Activated CD8-positive, alpha-beta memory T cell treated with anti-CD3 and anti-CD28 coated beads, Interleukin-2, amount 50 U/mL, for 1 hour (primary cell): ENCODE measurements around the gene HOXC6.

Experiments used
- DNase-seq: peaks from one replicate; pipeline ENCODE4 v3.0.0-alpha.2; 2020; ENCODE audit errors: extremely low read depth

The HOXC6 gene

DNA sequence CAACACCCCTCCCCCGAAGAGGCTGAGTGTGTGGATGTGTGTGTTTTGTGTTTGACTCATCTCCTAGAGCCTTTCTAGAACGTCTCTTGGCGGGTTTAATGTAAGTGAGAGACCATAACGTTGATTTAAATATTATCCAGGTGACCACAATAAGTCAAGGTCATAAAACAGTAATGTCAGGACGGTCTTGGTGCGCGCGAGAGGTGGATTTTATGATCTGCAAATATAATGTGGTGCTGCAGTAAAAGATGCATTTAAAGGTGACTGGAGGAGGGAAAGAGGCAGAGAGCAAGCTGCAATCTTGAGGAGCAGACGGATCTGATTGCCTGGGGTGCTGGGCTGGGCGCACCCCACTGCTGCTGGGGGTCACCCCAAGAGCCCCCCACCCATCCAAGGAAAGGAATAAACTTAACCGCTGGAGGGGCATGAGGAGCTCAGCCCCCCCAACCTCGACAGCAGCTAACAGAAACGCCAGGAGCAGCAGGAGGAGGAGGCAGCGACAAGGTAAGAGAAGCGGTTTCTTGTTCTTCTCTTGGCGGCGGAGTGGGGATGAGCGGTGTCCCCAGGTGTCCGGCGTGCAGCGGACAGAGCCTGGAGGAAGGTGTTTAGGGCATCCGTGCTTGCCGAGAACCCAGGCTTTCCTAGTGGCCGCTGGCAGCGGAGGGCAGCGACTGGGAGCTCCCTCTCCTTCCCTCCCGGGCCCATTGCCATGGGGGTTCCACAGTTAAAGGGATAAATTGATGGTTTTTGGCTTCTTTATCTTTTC lies 37.7 kb upstream of the HOXC6 start:
- no peak for DNase-seq

DNA sequence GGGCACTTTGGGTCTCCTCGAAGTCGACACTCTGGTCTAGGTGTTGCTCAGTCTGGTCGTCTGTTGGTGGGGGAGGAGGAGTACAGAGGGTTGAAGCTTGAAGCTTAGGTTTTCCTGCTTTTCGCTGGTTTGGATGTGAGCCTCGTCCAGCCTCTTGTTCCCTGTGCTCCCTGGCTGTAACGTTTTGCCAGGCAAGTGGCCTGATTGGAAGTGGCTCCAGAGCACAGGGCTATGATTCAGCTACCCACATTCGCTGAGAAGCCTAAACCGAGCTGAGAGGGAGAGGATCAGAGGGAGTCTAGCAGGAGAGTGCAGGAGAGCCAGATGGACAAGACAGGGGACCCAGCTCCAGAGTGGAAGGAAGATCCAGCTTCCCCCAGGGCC lies 37.2 kb upstream of the HOXC6 start:
- DNase-seq, result no peak

DNA sequence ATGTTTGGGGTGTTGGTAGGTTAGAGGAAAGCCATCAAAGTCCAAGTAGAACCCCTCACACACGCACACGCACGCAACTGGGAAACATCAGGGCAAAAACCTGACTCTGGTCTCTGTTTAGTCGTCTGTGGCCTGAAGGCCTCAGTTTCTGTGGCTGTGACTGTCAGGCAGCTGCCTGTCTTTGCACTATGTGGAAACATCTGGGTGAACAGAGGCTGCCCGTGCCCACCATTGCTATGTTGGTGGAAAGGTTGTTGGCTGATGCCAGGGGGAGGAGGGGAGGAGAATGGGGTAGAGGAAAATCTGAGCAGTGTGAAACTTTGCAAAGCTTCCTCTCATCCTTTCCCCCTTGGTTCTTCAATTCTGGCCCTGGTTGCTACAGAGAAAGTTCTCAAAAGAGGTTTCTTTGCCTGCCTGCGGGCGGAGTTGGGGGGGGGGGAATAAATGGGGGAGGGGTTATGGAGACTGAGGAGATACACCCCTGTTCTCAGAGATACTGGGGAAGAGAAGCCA lies 35.8 kb upstream of the HOXC6 start:
- no peak for DNase-seq

DNA sequence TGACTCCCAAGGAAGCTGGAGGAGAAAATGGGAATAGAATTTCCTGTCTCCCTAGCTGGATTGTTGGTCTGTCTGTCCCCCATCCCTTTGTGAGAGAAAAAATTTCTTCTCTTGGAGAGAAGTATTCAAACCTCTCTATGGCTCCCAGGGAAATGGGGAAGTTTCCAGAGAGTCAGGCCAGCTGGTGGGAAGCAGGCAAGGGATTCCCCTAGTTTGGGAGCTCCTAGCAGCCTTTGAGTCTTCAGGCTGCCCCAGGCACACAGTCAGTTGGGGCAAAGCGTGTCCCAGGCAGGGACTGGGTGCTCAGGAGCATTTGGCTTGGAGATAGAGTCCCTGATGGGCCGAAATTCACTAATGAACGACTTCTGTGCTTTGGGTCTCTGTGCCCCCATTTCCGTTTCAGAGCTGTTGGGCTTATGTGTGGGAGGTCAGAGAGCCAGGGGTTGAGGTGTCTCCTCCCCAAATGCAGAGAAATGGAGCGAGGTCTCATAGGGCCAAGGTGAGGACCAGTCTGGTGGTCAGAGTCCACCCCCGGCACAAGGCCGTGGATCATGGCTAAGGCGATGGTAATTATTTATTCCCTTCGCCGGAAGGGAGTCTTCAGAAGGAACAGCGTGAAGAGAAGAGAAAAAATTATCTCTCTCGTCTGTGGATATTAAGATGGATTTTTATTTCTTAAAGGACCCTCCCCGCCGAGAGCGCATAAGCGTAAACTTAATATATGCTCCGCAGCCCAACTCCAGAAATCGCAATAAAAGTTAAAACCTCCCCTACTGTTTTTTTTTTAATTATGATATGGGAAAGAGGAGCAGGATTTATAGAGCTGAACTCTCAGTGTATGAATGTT lies 34.9 kb upstream of the HOXC6 start:
- DNase-seq, result no peak

DNA sequence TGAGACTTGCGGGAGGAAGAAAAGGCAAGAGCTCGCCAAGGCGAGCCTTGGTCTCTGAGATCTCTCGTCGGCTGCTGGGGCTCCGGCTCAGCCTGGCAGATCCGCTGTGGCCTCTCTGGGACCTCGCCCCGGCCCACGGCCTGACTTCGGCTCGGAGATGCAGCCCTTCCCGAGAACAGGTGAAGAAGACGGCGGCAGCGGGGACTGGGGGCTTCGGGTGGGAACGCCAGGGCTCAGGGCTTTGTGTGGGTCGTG lies 34.3 kb upstream of the HOXC6 start:
- DNase-seq, result no peak

DNA sequence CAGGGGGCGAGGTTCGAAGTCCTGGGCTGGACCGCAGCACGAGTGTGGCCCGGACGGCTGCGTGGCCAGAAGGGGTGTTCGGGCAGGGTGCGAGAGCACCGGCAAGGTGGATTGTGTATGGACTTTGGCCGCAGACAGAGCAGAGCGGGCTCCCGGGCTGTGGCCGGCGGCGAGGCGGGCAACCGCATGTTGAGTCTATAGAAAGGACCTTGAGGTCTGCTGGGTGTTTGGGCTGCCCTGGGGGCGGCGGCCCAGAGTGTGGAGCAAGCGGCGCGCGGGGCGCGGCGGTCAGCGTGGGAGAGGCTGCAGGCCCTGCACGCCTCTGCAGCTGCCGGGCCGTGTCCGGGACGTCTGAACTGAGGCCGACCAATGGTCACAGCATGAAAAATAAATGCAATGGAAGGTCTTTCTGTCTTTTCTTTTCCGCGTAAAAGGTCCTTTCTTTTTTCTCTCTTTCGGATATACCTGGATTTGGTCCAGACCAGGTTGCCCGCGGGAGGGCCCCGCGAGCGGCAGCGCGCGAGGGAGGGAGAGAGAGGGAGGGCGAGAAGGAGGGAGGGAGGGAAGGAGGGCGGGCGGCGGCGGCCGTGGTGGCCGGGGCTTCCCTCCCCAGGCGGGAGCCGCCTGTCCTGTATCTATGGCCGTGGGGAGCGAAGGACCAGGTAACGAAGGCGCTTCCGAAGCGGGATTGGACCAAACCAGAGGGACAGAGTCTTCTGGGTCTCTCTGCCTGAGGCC lies 33.8 kb upstream of the HOXC6 start:
- no peak for DNase-seq

DNA sequence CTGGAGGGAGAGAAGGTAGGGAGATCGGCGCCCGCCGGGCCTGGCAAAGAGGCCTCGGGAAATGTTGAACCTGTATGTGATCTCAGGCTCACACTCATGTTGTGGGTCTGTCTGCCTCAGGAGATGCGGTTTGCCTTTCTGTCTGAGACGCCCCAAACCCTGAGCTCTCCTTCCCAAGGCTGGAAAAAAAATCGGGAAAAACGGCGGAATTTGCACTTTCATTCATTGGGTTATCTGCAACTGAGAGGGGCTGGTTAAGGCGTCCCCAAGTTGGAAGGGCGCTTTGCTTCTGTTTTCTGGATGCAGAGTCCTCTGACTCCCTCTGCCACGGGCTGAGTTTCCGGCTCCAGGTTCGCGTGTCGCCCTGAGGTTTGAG lies 33.2 kb upstream of the HOXC6 start:
- no peak for DNase-seq

DNA sequence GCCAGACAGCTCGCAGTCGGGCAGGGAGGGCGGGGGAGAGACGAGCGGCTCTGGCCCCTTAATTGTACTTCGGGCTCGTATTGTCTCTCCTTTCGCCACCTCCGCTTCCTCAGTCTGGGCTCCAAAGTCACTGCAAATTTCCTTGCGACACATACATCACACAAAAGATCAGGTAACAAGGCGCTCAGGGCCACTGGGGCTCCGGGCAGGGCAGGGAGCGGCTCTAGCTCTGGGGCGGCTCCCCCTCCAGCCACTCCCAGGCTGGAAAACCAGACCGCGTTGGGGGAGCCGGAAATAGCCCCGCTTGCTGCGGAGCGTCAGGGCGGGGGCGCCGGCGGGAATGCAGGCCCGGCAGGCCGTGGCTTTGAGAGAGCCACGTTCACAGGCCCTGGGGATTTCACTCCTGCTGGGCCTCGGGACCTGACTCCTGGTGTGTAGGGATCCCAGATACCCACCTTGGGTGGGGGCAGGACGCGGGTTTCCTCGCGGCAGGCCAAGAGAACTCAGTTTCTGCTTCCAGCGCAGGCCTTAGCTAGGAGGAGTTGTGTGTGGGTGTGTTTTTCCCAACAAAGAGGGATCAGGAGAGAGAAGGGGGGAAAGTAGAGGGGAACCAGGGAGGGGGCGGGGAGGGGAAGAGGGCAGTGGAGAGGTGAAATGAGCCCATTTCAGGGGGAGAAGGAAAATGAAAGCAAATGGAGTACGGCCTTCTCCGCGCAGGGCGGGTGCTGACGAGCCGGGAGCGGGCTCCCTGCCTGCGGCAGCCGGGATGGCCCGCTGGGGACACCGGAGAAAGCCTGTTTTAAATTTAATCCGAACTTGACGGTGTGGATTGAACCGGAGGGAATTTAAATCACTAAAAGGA lies 32.6 kb upstream of the HOXC6 start:
- DNase-seq, result no peak

DNA sequence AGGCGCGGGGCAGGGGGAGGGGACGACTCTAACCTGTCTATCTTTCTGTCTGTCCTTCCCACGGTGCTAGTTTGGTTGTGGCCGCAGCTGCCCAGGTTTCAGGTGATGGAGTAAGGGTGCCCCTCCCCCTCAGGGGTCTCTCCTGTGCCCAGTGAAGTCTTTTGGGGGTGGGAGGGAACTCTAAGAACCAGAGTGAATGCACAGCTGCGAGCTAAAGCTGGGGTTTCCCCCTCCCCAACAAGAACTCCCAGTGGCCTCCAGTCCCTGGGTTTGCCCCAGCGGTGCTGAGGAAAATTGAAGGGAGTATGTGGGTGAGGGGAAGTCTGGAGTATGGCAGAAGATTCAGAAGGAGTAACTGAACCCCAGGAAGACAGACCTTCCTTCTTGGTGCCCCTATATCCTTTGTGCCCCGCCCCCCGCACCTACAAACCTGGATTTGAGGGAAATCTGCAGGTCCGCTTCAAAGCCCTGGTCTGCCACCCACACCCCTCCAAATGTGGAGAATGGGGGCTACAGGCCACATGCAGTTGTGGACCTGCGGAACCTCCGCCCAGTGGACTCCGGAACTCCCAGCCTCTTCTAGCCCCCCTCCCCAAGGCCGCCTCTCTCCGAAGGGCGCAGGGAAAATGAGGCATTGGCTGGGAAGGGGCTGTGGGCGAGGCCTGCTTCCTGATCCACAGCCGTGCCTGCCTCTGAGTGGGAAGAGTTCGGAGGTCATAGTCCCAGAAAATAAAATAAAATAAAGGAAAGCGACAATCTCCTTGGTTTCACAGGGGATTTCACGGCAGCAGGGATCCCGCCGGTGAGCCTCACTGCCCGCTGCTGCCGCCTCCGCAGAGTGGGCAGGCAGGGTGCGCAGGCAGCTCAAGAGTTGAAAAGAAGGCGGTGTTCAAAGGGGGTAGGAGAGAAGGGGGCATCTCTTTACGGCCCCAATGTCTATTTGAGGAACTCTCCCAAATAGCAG lies 31.7 kb upstream of the HOXC6 start:
- DNase-seq, result no peak

DNA sequence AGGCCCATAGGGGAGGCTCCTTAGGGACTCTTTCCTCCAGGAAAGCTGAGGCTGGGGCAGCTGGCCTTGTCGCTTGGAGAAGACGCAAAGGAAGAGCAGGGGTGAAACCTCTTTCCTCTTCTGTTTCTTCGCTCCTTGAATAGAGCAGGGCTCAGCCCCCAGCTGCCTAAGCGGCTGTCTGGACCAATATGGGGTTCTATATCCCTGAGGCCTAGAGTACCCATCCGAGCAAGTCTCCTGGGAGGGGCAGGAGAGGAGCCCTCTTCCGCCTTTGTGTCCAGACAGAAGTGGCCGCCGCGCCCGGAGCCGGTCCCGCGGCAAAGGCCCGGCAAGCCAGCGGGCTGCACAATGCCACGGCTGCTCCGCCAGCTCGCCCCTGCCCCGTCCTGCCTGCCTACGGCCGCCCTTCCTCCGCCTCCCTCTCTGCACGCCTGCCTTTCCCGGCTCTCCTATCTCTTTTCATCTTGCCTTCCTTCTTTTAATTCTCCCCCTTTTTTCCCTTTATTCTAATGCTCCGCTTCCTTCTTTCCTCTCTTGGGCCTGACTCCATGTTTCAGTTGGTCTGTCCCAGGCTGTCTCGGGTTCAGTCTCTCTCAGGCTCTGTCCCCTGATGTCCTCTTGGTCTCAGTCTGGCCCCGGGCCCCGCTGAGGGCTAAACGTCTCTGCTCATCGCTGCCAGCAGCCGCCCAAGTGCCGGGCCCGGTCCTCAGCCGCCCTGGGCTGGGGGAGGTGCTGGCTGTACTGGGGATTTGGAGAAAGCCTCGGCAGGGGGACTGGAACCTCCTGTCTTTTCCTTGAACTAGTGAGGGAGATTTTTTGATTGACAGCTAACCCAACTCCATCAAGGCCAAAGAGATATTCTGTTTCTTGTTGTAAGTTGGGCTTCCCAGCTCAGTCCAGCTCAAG lies 30.8 kb upstream of the HOXC6 start:
- no peak for DNase-seq

DNA sequence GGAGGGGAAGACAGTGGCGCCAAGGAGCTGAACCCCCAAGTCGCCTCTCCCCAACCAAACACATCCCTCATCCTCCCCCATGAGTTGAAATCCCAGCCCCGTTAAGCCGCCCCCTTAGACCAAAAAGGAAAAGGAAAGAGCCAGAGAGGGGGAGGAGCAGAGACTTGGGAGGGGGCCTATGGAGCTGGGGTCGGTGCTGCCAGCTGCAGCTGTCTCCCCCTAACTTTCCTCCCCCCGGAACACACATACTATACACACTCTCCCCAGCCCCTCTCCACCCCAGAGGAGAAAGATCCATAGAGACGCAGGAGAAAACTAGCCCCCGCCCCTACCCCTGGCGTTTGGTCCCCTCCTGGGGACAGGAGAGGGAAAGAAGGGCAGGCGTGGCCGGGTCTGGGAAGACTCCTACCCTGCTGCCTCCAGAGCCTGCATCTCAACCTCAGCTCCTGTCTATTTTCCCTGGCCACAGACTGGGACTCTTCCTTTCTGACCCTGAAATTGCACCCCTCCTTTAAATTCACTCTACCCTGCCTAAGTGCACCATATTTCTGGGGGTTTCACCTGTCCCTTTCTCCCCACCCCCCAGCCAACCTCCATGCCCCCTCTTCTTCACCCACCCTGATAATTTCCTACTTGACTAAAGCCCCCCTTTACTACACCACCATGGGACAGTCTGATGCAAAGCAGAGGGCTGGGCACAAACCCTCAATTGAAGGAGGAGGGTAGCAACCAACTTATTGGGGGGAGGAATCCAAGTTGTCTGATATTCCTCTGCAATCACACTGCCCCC lies 29.9 kb upstream of the HOXC6 start:
- no peak for DNase-seq

DNA sequence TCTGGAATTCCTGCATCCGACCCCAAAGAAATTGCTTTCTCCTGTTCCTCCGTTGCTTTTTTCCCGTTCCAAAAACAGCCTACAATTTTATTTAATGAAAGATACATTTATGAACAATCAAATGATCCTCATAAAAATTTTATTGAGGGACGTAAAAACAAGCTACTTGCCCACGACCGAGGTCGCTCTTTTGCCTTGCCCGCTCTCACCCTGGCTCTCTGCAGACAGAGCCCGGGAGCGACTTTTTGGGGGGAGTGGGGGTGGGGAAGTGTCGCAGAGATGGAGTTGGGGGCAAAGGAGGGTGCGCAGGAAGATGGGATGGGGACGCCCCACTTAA lies 29.4 kb upstream of the HOXC6 start:
- DNase-seq, result no peak

DNA sequence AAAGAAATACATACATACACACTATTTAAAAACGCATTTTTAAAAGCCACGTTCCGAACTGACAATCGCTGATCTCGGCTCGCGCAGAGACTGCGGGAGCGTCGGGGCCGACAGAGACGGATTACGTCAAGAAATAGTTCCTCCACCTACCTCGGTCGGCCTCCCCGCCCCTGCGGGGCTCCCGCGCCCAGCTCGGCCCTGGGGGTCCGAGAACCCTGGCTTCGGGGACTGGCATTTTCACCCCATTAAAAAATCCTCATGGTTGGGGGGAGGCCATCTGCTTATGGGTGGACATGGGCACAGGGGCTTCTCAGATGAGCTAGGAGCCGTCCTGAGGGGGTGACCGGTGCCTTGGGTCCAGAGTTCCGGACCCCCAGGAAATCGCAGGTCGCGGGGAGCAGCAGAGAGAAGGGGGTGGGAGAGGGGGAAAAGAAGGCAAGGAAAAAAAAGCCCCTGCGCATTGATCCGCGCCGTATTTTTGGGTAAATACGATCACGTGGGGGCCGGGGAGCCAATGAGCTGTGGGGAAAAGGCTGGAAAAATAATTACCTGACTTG lies 28.6 kb upstream of the HOXC6 start:
- DNase-seq, result no peak

DNA sequence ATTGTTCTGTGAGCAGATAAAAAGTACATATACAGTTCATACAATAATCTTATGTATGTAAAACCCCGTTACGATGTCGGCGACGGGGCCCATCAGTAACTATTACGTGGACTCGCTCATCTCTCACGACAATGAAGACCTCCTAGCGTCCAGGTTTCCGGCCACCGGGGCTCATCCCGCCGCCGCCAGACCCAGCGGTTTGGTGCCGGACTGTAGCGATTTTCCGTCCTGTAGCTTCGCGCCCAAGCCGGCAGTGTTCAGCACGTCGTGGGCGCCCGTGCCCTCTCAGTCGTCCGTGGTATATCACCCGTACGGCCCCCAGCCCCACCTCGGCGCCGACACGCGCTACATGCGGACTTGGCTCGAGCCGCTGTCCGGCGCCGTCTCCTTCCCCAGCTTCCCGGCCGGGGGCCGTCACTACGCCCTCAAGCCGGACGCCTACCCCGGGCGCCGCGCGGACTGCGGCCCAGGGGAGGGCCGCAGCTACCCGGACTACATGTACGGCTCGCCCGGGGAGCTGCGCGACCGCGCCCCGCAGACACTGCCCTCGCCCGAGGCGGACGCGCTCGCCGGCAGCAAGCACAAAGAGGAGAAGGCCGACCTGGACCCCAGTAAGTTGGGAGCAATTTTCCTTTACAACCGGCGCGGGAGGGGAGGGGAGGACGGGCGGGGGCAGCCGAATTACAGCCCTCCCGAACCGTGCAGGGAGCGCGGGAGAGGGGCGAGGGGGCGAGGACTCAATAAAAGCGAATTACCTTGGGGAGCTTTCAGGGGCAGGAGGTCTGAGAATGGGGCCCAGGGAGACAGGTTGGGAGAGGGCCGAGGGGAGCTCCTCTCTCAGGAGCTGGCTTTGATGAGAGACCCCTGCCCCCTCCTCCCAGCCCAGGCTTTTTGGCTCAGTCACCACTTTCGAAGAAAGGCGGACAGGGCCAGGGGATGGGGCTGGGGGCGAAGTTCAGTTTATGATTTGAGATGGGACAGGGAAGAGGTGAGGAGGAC lies 27.8 kb upstream of the HOXC6 start, which contains the start of gene HOXC9:
Gene HOXC9, plus strand, starts transcription at position 46 of the 999 bp plus-strand sequence. Its CDS starts 28 bp downstream, at position 74.
- no peak for DNase-seq

DNA sequence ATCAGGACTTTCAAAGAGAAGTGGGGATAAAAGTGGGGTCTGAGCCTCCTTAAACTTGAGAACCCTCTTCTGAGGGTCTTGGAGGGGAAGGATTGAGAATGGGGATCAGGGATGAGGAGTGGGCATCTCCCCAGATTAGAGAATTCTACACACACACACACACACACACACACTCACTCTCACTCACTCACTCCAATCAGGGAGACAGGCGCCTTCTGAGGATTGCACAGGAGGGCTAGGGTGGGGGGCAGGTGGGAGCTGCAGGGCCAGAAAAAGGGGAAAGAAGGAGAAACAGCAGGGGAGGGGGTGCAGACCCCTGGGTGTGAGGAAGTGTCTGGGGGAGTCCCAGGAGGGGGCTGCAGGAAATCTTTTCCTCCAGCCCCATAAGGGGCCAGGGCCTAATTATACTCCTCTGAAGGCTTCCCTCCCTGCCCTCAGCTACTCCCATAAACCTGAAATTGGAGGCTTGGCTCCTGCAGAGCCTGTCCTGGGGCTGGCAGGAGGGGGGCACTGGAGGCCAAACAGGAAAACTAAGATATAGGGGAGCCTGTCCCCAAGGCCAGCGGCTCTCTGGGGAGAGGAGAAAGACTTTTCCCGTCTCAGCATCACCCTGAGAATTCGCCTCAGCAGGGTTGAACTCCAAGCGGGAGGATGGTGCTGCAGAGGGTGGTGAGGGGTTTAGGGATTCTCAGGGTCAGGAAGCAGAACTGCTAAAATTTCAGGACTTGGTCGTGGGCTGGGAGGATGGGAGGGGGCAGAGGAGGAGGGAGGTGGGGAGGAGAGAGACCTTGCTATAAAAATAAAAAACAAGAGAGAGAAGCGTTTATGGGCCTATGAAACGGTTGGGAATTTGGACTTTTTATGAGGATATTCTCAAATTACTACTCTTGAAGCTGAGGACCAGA lies 26.7 kb upstream of the HOXC6 start:
- DNase-seq, result no peak

DNA sequence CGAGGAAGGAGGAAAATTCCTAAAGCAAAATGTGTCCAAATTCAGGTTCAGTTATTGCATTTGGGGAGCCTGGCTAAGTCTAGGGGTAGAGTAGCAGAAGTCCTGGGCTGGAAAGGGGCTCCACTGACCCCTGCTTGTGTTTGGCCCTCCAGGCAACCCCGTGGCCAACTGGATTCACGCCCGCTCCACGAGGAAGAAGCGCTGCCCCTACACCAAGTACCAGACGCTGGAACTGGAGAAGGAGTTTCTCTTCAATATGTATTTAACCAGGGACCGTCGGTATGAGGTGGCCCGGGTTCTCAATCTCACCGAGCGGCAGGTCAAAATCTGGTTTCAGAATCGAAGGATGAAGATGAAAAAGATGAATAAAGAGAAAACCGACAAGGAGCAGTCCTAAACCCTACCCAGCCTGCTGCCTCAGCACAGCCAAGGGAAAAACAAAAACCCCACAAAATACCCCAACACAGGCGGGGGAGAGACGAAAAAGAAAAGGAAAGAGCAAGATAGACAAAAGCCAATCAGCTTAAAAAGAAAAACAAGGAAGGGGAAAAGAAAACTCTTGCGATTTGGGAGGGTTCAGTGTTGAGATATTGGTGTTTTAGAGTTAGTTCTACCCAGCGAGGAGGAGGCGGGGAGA lies 25.8 kb upstream of the HOXC6 start:
- DNase-seq, result no peak
